Stimulated activated naive B cell treated with anti-CD40 and anti-IgM and Interleukin-4, amounts not matched to agents 10 μg/mL and 1 μg/mL and 100 μg/mL, for 72 hours (primary cell): ENCODE results near the gene TRANK1.
"Not testable (repeated sequence)": the region's sequence is repeated elsewhere in the genome, so short reads cannot be mapped to it uniquely, and the experiment has no call there.

Experiments
- ATAC-seq, 2 donors: fragments of 150-1000 bp; cut with Tn5 transposase; replicated peaks; 2 replicates each; pipeline ENCODE4 v1.10.0; 2021; ENCODE audit warnings: moderate library complexity in 1 of 2
- DNase-seq: peaks from one replicate; pipeline ENCODE4 v3.0.0; 2021
- H3K27ac Mint-ChIP-seq: one replicate; pipeline ENCODE4 v1.8.0; 2022; ENCODE audit warnings: mild to moderate bottlenecking, mixed read lengths
- H3K27me3 Mint-ChIP-seq, 2 donors: one replicate each; pipeline ENCODE4 v1.8.0; 2022; ENCODE audit warnings: mixed read lengths in 2 of 2
- H3K36me3 Mint-ChIP-seq, 2 donors: one replicate each; pipeline ENCODE4 v1.8.0; 2022; ENCODE audit warnings: mixed read lengths in 2 of 2, mild to moderate bottlenecking in 1 of 2
- H3K4me1 Mint-ChIP-seq, 2 donors: one replicate each; pipeline ENCODE4 v1.8.0; 2022; ENCODE audit warnings: mixed read lengths in 2 of 2, mild to moderate bottlenecking in 1 of 2
- H3K4me3 Mint-ChIP-seq, 2 donors: one replicate each; pipeline ENCODE4 v1.8.0; 2022; ENCODE audit warnings: mild to moderate bottlenecking in 2 of 2, mixed read lengths in 2 of 2, moderate library complexity in 1 of 2
- H3K9me3 Mint-ChIP-seq, 2 donors: one replicate each; pipeline ENCODE4 v1.8.0; 2022; ENCODE audit warnings: mixed read lengths in 2 of 2, mild to moderate bottlenecking in 1 of 2

TRANK1 gene

GRCh38 chr3:36919439-36920160 is 25.3 kb downstream of the TRANK1 start:
- H3K4me1 Mint-ChIP-seq = peaks cover 27 to 51% of the 10 kb centered on the region in 2 donors
- H3K9me3 Mint-ChIP-seq = peaks cover 7 to 11% of the 10 kb centered on the region in 2 donors
- H3K4me3 Mint-ChIP-seq = no peak overlapping the region
- no peaks in the 10 kb centered on the region for H3K27me3 Mint-ChIP-seq
- H3K27ac Mint-ChIP-seq = no peak overlapping the region
- no peak for ATAC-seq
- peaks cover 9 to 13% of the 10 kb centered on the region in 2 donors for H3K36me3 Mint-ChIP-seq
- DNase-seq = no peak

DNA sequence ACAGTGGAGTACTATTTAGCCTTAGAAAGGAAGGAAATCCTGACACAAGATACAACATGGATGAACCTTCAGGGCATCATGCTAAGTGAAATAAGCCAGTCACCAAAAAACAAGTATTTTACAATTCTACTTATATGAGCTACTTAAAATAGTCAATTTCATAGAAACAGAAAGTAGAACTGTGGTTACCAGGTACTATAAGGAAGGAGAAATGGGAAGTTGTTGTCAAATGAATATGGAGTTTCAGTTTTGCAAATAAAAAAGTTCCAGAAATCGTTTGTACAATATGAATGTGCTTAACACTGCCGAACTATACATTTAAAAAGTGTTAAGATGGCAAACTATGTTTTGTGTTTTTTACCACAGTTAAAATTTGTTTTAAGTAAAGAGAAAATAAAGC is 26.8 kb downstream of the TRANK1 start:
- H3K27me3 Mint-ChIP-seq = no peaks in the 10 kb centered on the region
- H3K27ac Mint-ChIP-seq = peak overlapping the region; percentile 98
- H3K36me3 Mint-ChIP-seq = peaks cover 9 to 10% of the 10 kb centered on the region in 2 donors
- H3K4me3 Mint-ChIP-seq = peak overlapping the region; percentile 84 to 95
- H3K9me3 Mint-ChIP-seq = peaks cover 7 to 11% of the 10 kb centered on the region in 2 donors
- ATAC-seq (peak; percentile 88 to 92), DNase-seq (no peak)
- peaks cover 24 to 45% of the 10 kb centered on the region in 2 donors for H3K4me1 Mint-ChIP-seq

DNA sequence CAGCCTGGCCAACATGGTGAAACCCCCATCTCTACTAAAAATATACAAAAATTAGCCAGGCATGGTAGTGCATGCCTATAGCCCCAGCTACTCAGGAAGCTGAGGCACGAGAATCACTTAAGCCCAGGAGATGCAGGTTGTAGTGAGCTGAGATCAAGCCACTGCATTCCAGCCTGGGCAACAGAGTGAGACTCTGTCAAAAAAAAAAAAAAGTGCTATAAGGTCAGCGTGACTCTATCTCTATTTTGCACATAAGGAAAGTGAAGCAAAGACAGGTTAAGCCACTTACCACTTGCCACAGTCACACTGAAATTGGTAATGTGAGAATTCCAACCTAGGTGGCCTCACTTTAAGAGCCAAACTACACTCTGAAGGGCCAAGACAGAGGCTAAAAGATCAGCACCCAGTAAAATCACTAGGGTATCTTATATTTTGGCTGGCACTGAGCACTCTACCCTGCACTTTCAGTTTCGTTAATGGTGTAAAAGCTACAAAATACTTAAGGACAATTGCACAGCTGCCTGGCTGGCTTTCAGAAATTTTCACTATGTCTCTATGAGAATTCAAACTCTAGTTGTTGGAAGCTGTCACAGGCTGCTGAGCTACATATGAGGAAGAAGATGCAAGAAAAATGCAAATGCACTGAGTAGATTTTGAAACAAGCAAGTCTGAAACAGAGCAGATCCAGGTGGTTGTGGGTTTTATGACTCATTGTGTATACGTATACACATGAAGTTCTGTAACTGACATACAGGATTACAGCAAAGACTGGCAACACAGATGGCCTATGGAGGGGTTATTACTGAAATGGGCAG is 32.7 kb downstream of the TRANK1 start:
- Mint-ChIP-seq H3K27me3 (no peaks in the 10 kb centered on the region), H3K4me3 (peak overlapping the region; percentile 5 to 11), H3K36me3 (no peaks in the 10 kb centered on the region), H3K4me1 (peaks cover 16 to 44% of the 10 kb centered on the region in 2 donors), H3K9me3 (no peaks in the 10 kb centered on the region), H3K27ac (peak overlapping the region; percentile 2)
- ATAC-seq (peak; percentile 91 to 92), DNase-seq (peak; percentile 54)

- H3K9me3 Mint-ChIP-seq = no peaks in the 10 kb centered on the region
- DNase-seq = no peak
- H3K4me3 Mint-ChIP-seq = no peak overlapping the region
- H3K27ac Mint-ChIP-seq = no peak overlapping the region
- peaks cover 31 to 59% of the 10 kb centered on the region in 2 donors for H3K4me1 Mint-ChIP-seq
- H3K27me3 Mint-ChIP-seq = no peaks in the 10 kb centered on the region
- H3K36me3 Mint-ChIP-seq = no peaks in the 10 kb centered on the region
- no peak for ATAC-seq
Measured at GRCh38 chr3:36909666-36910065, 35.2 kb downstream of the TRANK1 start.

DNA sequence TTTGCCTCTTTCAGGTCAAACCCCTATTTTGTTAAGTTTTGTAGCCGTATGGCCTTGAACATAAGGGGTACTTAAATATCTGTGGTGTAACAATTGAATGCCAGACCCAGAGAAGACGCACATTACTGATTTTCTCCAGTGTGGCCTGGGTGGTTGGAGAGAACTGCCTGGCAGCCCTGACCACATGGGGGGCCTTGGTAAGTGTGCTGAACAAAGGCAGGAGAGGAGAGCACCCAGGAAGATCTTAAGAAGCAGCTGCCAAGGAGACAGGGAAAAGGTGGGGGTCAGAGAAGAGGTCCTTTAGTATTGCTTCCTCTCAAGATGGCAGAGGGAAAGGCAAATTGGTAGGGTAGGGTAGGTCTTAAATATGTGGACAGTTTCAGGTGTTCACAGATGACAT is 35.7 kb downstream of the TRANK1 start:
- Mint-ChIP-seq H3K9me3 (no peaks in the 10 kb centered on the region), H3K36me3 (no peaks in the 10 kb centered on the region), H3K4me1 (peaks cover 34 to 62% of the 10 kb centered on the region in 2 donors), H3K27ac (peak overlapping the region; percentile 67), H3K4me3 (peak overlapping the region; percentile 91 to 94), H3K27me3 (no peaks in the 10 kb centered on the region)
- no peak for DNase-seq
- no peak for ATAC-seq

DNA sequence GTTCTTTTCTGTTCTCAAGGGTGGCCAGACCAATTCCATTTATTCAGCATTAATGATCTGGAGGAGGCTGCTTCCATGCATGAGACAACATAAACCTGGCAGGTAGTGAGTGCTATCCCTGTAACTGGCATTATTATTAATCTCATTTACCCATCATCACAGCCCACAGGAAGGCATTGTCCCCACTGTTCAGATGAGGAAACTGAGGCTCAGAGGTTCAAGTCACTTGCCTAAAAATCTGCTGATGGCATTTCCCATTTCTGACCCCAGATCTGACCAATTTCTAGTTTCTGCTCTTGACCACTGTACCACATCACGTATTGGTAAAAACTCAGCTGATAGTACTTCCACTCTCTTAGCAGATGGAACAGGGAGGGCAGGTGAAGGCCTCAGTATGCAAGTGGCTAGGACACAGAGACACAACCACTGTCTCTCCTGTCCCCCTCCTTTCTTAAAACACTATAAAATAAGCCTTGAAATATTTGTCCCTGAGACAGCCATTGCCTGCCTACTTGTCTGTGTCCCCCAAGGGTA is 36.1 kb downstream of the TRANK1 start:
- DNase-seq = no peak
- peak overlapping the region; percentile 91 to 94 for H3K4me3 Mint-ChIP-seq
- H3K36me3 Mint-ChIP-seq = no peaks in the 10 kb centered on the region
- H3K4me1 Mint-ChIP-seq = peaks cover 31 to 60% of the 10 kb centered on the region in 2 donors
- peak overlapping the region; percentile 92 for H3K27ac Mint-ChIP-seq
- no peak for ATAC-seq
- H3K9me3 Mint-ChIP-seq = no peaks in the 10 kb centered on the region
- no peaks in the 10 kb centered on the region for H3K27me3 Mint-ChIP-seq

- Mint-ChIP-seq H3K36me3 (no peaks in the 10 kb centered on the region), H3K4me3 (peak overlapping the region; percentile 91 to 94), H3K4me1 (peaks cover 30 to 60% of the 10 kb centered on the region in 2 donors), H3K9me3 (no peaks in the 10 kb centered on the region), H3K27ac (peak overlapping the region; percentile 92), H3K27me3 (no peaks in the 10 kb centered on the region)
- ATAC-seq = peak; percentile 49 to 54
- DNase-seq = peak; percentile 32
Measured at GRCh38 chr3:36907911-36908646, 36.8 kb downstream of the TRANK1 start.

- Mint-ChIP-seq H3K4me3 (peak overlapping the region in 1 of 2 donors; percentile 56), H3K36me3 (no peaks in the 10 kb centered on the region), H3K27ac (no peak overlapping the region), H3K27me3 (no peaks in the 10 kb centered on the region), H3K4me1 (peaks cover 38 to 60% of the 10 kb centered on the region in 2 donors), H3K9me3 (no peaks in the 10 kb centered on the region)
- no peak for DNase-seq
- no peak for ATAC-seq
Measured at GRCh38 chr3:36906504-36907149, 38.2 kb downstream of the TRANK1 start.

- H3K4me1 Mint-ChIP-seq = peaks cover 44 to 71% of the 10 kb centered on the region in 2 donors
- DNase-seq = no peak
- no peaks in the 10 kb centered on the region for H3K27me3 Mint-ChIP-seq
- peak overlapping the region; percentile 57 for H3K27ac Mint-ChIP-seq
- H3K36me3 Mint-ChIP-seq = peaks cover 0 to 2% of the 10 kb centered on the region in 2 donors
- H3K4me3 Mint-ChIP-seq = no peak overlapping the region
- H3K9me3 Mint-ChIP-seq = no peaks in the 10 kb centered on the region
- ATAC-seq = no peak
Measured at GRCh38 chr3:36905545-36905944, 39.3 kb downstream of the TRANK1 start.

GRCh38 chr3:36904641-36905040 is 40.2 kb downstream of the TRANK1 start:
- H3K4me3 Mint-ChIP-seq = peak overlapping the region; percentile 29 to 39
- peaks cover 0 to 2% of the 10 kb centered on the region in 2 donors for H3K36me3 Mint-ChIP-seq
- H3K27me3 Mint-ChIP-seq = no peaks in the 10 kb centered on the region
- no peaks in the 10 kb centered on the region for H3K9me3 Mint-ChIP-seq
- peak overlapping the region; percentile 88 for H3K27ac Mint-ChIP-seq
- ATAC-seq (peak in 1 of 2 donors; percentile 24), DNase-seq (no peak)
- H3K4me1 Mint-ChIP-seq = peaks cover 44 to 80% of the 10 kb centered on the region in 2 donors

GRCh38 chr3:36904065-36904464 is 40.8 kb downstream of the TRANK1 start:
- not testable (repeated sequence) for H3K27ac Mint-ChIP-seq, H3K9me3 Mint-ChIP-seq, H3K4me3 Mint-ChIP-seq, DNase-seq, H3K27me3 Mint-ChIP-seq, H3K36me3 Mint-ChIP-seq, ATAC-seq
- H3K4me1 Mint-ChIP-seq = peaks cover 41 to 78% of the 10 kb centered on the region in 2 donors

GRCh38 chr3:36903119-36903882 is 41.6 kb downstream of the TRANK1 start:
- Mint-ChIP-seq H3K36me3 (peaks cover 2% of the 10 kb centered on the region in 2 donors), H3K4me3 (peak overlapping the region; percentile 3 to 44), H3K9me3 (no peaks in the 10 kb centered on the region), H3K27me3 (no peaks in the 10 kb centered on the region), H3K27ac (peak overlapping the region; percentile 6), H3K4me1 (peaks cover 38 to 72% of the 10 kb centered on the region in 2 donors)
- ATAC-seq = peak; percentile 51 to 61
- DNase-seq = no peak

GRCh38 chr3:36901588-36901987 is 43.3 kb downstream of the TRANK1 start:
- Mint-ChIP-seq H3K27me3 (no peaks in the 10 kb centered on the region), H3K27ac (no peak overlapping the region), H3K36me3 (peaks cover 6 to 12% of the 10 kb centered on the region in 2 donors), H3K9me3 (no peaks in the 10 kb centered on the region), H3K4me3 (no peak overlapping the region), H3K4me1 (peaks cover 38 to 78% of the 10 kb centered on the region in 2 donors)
- no peak for DNase-seq
- ATAC-seq = no peak
